Esophagus muscularis mucosa (tissue), 4 donors: ENCODE measurements around the gene PDXK. TPM values are rescaled to one million over a fixed set of nuclear protein-coding genes. Genes with fewer than 3 reads are reported as not detected.

Experiments used
- DNase-seq: peaks from one replicate; pipeline ENCODE4 v3.0.0-alpha.2; 2017; ENCODE audit errors: extremely low spot score
- H3K27ac ChIP-seq, 4 donors: fragments of 200-600 bp; sonication (generic); replicated peaks in 1 of 4; 1 replicate in 3 of 4; 2 replicates in 1 of 4; pipeline ENCODE4 v1.5.1; 2016 to 2019; ENCODE audit warnings: mild to moderate bottlenecking in 1 of 4
- H3K27me3 ChIP-seq, 4 donors: fragments of 200-600 bp; sonication (generic); one replicate each; pipeline versions ENCODE4 v1.5.1 to v1.6.0; 2016 to 2019
- H3K36me3 ChIP-seq, 4 donors: fragments of 200-600 bp; sonication (generic); one replicate each; pipeline ENCODE4 v1.5.1; 2016 to 2019
- H3K4me1 ChIP-seq, 4 donors: fragments of 200-600 bp; sonication (generic); one replicate each; pipeline ENCODE4 v1.5.1; 2016 to 2019
- H3K4me3 ChIP-seq, 4 donors: fragments of 200-600 bp; sonication (generic); 1 replicate in 2 of 4; 2 replicates in 2 of 4; pipeline ENCODE4 v1.5.1; 2016 to 2019; ENCODE audit warnings: mild to moderate bottlenecking in 4 of 4, moderate library complexity in 1 of 4
- H3K9me3 ChIP-seq, 4 donors: fragments of 200-600 bp; sonication (generic); 1 replicate in 3 of 4; 2 replicates in 1 of 4; pipeline ENCODE4 v1.5.1; 2016 to 2019
- EP300 ChIP-seq: sonication (generic); formaldehyde crosslinking; IDR thresholded peaks from one replicate; pipeline ENCODE4 v1.6.1; 2017; ENCODE audit warnings: antibody characterized with exemption
- POLR2A ChIP-seq: fragments of 450-650 bp; IDR thresholded peaks from one replicate; pipeline ENCODE4 v1.6.1; 2017; ENCODE audit warnings: antibody characterized with exemption, moderate library complexity, mild to moderate bottlenecking, low read depth
- POLR2AphosphoS5 ChIP-seq, 2 donors: sonication (generic); formaldehyde crosslinking; IDR thresholded peaks; one replicate each; pipeline ENCODE4 v1.6.1; 2017; ENCODE audit warnings: antibody characterized with exemption in 2 of 2
- WGBS: methylation state at CpG from one replicate; pipeline ENCODE4 v1.1.5; 2018; 5-methylcytosine and 5-hydroxymethylcytosine counted together
- intact Hi-C: fragments of 100-400 bp; cut with DNase I; formaldehyde crosslinking; loops from one replicate; pipeline ENCODE4 v1.15.1; 2023
- total RNA-seq, 4 donors: library from RNA; depleted of rRNA; stranded (reverse); fragments of >200 nt; gene quantifications; one replicate each; pipeline versions ENCODE4 v1.1.0 to v1.2.1, GENCODE V29; 2016
- TF ChIP-seq, protein P1 (sequence below), 3 experiments: fragments of 200-600 bp in 2 of 3; fragments of 450-650 bp in 1 of 3; sonication (generic) in 2 of 3; IDR thresholded peaks; one replicate each; pipeline ENCODE4 v1.5.1; 2017 to 2019; ENCODE audit warnings: antibody characterized with exemption in 3 of 3, mild to moderate bottlenecking in 2 of 3, moderate library complexity in 1 of 3

PDXK gene
- total RNA-seq, 4 donors from 2014 or later: 22.4 to 40.9 (median 31.8) TPM

DNA sequence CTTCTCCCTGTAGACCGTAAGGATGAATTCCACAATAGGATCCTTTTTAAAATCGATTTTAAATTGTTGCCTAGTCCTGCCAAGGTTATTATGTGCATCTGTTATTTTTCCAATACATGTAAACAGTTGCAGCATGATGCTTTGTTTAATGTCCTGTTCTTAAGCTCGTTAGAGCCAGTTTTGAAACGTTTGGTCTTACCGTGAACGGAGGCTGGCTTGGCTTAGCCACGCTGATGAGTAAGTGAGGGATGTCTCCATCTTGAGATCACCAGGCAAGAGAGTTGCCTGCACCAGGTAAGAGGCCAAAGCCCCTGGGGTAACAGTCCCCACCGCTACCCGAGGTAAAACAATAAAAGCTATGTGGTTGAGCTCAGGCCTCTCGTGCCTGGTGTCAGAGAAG, 39.9 kb downstream of the PDXK start:
- Histone ChIP-seq H3K36me3 (peaks cover 12 to 70% (median 52%) of the 10 kb centered on the region in 4 donors), H3K4me1 (peaks cover 0 to 27% (median 24%) of the 10 kb centered on the region in 4 donors), H3K9me3 (no peaks in the 10 kb centered on the region), H3K27ac (peak overlapping the region; percentile 76 to 83 (median 79)), H3K4me3 (peak overlapping the region in 3 of 4 donors; percentile 33 to 47 (median 40)), H3K27me3 (no peaks in the 10 kb centered on the region)
- 66% methylated on average over 10 of the region's 10 CpGs for WGBS
- DNase-seq: no peak
- TF ChIP-seq POLR2A (no peak), POLR2AphosphoS5 (IDR thresholded peaks at IDR 0.05) (peak in 1 of 2 donors; percentile 21)
- intact Hi-C loops: no loop called here

DNA sequence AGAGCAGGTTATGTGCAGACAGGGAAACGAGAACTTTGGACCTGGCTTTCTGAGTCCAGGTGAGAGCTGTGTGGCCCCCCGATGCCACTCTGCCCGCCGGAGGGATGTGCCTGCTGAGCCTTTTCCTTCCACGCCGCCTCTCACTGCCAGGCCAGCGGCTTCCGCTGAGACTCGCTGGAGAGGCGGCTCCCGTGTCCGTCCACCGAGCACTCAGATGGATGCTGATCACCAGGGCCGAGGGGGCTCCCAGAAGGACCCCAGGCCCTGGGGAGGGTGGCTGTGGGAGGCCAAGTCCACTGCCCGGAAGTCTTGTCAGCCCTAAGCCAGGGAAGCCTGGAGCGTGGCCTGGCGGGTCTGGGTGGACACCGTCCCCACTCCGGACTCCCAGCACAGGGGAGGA, 40.7 kb downstream of the PDXK start:
- peak overlapping the region; percentile 76 to 83 (median 79) for H3K27ac ChIP-seq
- intact Hi-C loops: no loop called here
- WGBS: 92% methylated on average over 11 of the region's 19 CpGs

DNA sequence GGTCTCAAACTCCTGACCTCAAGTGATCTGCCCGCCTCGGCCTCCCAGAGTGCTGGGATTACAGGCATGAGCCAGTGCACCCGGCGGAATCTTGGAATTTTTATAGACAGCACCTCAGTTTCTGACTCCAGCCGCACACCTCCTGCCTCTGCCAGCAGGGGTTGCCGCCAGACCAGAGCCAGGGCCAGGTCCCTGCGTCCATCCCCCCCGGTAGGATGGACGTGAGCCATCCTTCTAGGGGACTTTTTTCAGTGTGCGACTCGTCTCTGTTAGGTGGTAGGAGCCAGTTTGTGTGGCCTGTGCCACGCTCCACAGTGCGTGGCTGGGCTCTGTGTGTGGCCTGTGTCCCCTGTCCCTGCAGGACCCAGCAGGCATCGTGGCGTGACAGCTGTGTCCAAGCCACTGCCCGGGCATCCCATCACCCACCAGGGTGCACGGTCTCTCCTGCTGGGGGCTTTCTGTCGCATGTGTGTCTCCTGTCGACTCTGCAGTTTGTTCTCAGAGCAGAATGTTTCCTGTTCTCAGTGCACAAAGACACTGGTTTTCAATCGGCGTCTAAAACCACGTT, 41.5 kb downstream of the PDXK start:
- no peaks in the 10 kb centered on the region for H3K9me3 ChIP-seq
- no peak overlapping the region for H3K4me3 ChIP-seq
- H3K4me1 ChIP-seq: peaks cover 0 to 27% (median 26%) of the 10 kb centered on the region in 4 donors
- TF ChIP-seq, protein P1, sequence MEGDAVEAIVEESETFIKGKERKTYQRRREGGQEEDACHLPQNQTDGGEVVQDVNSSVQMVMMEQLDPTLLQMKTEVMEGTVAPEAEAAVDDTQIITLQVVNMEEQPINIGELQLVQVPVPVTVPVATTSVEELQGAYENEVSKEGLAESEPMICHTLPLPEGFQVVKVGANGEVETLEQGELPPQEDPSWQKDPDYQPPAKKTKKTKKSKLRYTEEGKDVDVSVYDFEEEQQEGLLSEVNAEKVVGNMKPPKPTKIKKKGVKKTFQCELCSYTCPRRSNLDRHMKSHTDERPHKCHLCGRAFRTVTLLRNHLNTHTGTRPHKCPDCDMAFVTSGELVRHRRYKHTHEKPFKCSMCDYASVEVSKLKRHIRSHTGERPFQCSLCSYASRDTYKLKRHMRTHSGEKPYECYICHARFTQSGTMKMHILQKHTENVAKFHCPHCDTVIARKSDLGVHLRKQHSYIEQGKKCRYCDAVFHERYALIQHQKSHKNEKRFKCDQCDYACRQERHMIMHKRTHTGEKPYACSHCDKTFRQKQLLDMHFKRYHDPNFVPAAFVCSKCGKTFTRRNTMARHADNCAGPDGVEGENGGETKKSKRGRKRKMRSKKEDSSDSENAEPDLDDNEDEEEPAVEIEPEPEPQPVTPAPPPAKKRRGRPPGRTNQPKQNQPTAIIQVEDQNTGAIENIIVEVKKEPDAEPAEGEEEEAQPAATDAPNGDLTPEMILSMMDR (IDR thresholded peaks at IDR 0.05): no peak
- TF ChIP-seq POLR2AphosphoS5 (IDR thresholded peaks at IDR 0.05) (no peak), EP300 (no peak), POLR2A (no peak)
- H3K36me3 ChIP-seq: peaks cover 12 to 55% (median 36%) of the 10 kb centered on the region in 4 donors
- H3K27me3 ChIP-seq: no peaks in the 10 kb centered on the region
- DNase-seq: no peak
- intact Hi-C loops: no loop called here
- H3K27ac ChIP-seq: no peak overlapping the region
- 92% methylated on average over 18 of the region's 22 CpGs for WGBS

More for the DNA sequence above, 40.7 kb downstream of the PDXK start:
- Histone ChIP-seq H3K27me3 (no peaks in the 10 kb centered on the region), H3K9me3 (no peaks in the 10 kb centered on the region), H3K4me1 (peaks cover 0 to 27% (median 25%) of the 10 kb centered on the region in 4 donors), H3K4me3 (no peak overlapping the region), H3K36me3 (peaks cover 12 to 62% (median 44%) of the 10 kb centered on the region in 4 donors)
- TF ChIP-seq, protein P1 (IDR thresholded peaks at IDR 0.05): no peak
- TF ChIP-seq POLR2AphosphoS5 (IDR thresholded peaks at IDR 0.05) (no peak), EP300 (no peak), POLR2A (no peak)
- DNase-seq: no peak

DNA sequence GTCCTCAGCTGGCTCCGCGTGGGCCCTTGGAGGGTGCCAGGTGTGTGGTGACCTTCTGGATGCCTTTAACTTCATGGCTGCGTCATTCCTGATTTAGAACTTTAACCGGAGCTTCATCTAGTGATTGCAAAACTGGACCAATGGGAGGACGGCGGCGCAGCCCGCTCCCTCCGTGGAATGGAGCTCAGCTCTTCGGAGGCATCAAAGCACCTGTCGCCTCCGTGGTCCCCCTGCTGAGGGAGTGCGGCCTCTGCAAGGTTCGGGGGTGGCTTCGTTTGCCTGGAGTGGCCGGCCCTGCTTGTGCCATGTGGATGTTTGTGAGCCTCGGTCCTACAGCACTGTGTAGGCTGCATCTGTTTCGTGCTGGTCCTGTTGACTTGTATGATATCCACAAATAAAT, 43.0 kb downstream of the PDXK start:
- DNase-seq: no peak
- no peak overlapping the region for H3K4me3 ChIP-seq
- peaks cover 0 to 32% (median 28%) of the 10 kb centered on the region in 4 donors for H3K4me1 ChIP-seq
- peaks cover under 1 to 41% (median 22%) of the 10 kb centered on the region in 4 donors for H3K36me3 ChIP-seq
- H3K9me3 ChIP-seq: no peaks in the 10 kb centered on the region
- no peak overlapping the region for H3K27ac ChIP-seq
- TF ChIP-seq, protein P1 (IDR thresholded peaks at IDR 0.05): no peak
- TF ChIP-seq POLR2AphosphoS5 (IDR thresholded peaks at IDR 0.05): no peak
- TF ChIP-seq POLR2A: no peak
- TF ChIP-seq EP300: no peak
- H3K27me3 ChIP-seq: no peaks in the 10 kb centered on the region
- 91% methylated on average over 18 of the region's 18 CpGs for WGBS
- intact Hi-C loops: no loop called here

DNA sequence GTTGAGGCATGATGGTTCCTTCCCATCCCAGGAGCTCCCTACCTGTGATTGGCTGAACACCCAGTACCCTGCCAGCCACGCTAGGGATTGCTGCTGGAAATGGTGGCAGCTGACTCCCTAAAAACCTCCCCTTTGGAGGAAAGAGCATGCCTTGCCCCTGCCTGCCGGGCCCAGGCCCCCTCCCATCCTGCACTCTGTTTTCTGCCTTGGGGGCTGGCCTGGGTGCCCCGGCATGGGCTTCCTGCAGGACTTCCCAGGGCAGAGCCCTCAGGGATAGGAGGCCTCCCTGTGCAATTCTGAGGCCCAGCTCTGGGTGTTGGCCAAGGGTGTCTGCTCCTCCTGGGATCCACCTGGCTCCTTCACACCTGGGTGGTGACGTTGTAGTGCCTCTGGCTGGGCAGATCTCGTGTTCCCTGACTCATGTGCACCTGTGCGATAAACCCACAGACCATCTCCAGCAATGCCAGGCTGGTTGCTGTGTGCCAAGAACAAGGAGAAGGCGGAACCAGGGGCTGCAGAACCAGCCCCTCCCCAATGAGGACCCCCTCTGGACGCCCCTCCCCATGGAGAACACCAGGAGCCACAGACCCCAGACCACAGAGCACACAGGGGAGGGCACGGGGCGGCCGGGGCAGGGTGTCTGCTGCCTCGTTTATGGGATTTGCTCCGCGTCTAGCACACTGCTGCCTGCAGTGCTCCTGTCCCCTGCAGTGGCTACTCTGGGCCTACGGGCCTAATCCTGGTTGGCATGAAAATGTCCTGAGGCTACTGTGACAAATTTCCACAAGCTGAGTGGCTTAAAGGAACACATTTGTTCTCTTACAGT, 43.6 kb downstream of the PDXK start:
- Histone ChIP-seq H3K27me3 (no peaks in the 10 kb centered on the region), H3K36me3 (peaks cover 0 to 34% (median 16%) of the 10 kb centered on the region in 4 donors)

More for the DNA sequence above, 43.6 kb downstream of the PDXK start:
- TF ChIP-seq EP300 (no peak), POLR2A (no peak), POLR2AphosphoS5 (IDR thresholded peaks at IDR 0.05) (no peak)
- TF ChIP-seq, protein P1 (IDR thresholded peaks at IDR 0.05): no peak
- Histone ChIP-seq H3K9me3 (no peaks in the 10 kb centered on the region), H3K27ac (no peak overlapping the region), H3K4me3 (no peak overlapping the region), H3K4me1 (peaks cover 0 to 34% (median 28%) of the 10 kb centered on the region in 4 donors)
- DNase-seq: no peak
- WGBS: 82% methylated on average over 3 of the region's 15 CpGs
- intact Hi-C loops: no loop called here
